Activated CD4-positive, alpha-beta T cell treated with anti-CD3 and anti-CD28 coated beads, Interleukin-2, amount 50 U/mL, for 16 hours (primary cell): Measurements from ENCODE around the gene ZNF490.
"Not testable (repeated sequence)": the region's sequence is repeated elsewhere in the genome, so short reads cannot be mapped to it uniquely, and the experiment has no call there.

ENCODE experiments used
- DNase-seq: peaks from one replicate; pipeline ENCODE4 v3.0.0-alpha.2; 2020

ZNF490 gene

GRCh38 chr19:12621253-12622024, 10.8 kb upstream of the ZNF490 start:
- not testable (repeated sequence) for DNase-seq

- no peak for DNase-seq
These were observed 7.0 kb upstream of the ZNF490 start for GRCh38 chr19:12617646-12618045.

- no peak for DNase-seq
These were observed 717 bp upstream of the ZNF490 start for GRCh38 chr19:12611361-12611699.

GRCh38 chr19:12607631-12608030, 3.0 kb downstream of the ZNF490 start:
- no peak for DNase-seq

- no peak for DNase-seq
These were observed 3.8 kb downstream of the ZNF490 start for GRCh38 chr19:12606796-12607195.

- DNase-seq: peak; percentile 53
These were observed 6.9 kb downstream of the ZNF490 start for GRCh38 chr19:12603714-12604113.

GRCh38 chr19:12597594-12597993, 13.0 kb downstream of the ZNF490 start:
- no peak for DNase-seq

- no peak for DNase-seq
These were observed 13.6 kb downstream of the ZNF490 start for GRCh38 chr19:12596927-12597548.

- DNase-seq: no peak
These were observed 14.1 kb downstream of the ZNF490 start for GRCh38 chr19:12596485-12596884.

- DNase-seq: no peak
These were observed 29.5 kb downstream of the ZNF490 start for GRCh38 chr19:12581100-12581499.

- no peak for DNase-seq
These were observed 30.4 kb downstream of the ZNF490 start for GRCh38 chr19:12580180-12580694.

- no peak for DNase-seq
These were observed 32.0 kb downstream of the ZNF490 start for GRCh38 chr19:12578641-12579040.

GRCh38 chr19:12574036-12574435, 36.6 kb downstream of the ZNF490 start:
- no peak for DNase-seq

GRCh38 chr19:12567951-12568350, 42.7 kb downstream of the ZNF490 start:
- no peak for DNase-seq

- DNase-seq: not testable (repeated sequence)
These were observed 44.2 kb downstream of the ZNF490 start for GRCh38 chr19:12566380-12566779.

- peak; percentile 91 for DNase-seq
These were observed 46.5 kb downstream of the ZNF490 start for GRCh38 chr19:12564016-12564664.

GRCh38 chr19:12555456-12555930, 55.1 kb downstream of the ZNF490 start:
- no peak for DNase-seq

- peak; percentile 98 for DNase-seq
These were observed 59.4 kb downstream of the ZNF490 start, which contains the start of gene ZNF564 for GRCh38 chr19:12551060-12551832. ZNF564 (minus strand) TSS chr19:12551482; CDS start chr19:12551332, 150 bp downstream.

GRCh38 chr19:12546903-12547302, 63.7 kb downstream of the ZNF490 start:
- DNase-seq: no peak

GRCh38 chr19:12546068-12546467, 64.5 kb downstream of the ZNF490 start:
- no peak for DNase-seq

GRCh38 chr19:12545267-12545666, 65.3 kb downstream of the ZNF490 start:
- no peak for DNase-seq

GRCh38 chr19:12544401-12544876, 66.2 kb downstream of the ZNF490 start:
- DNase-seq: no peak

GRCh38 chr19:12543855-12544254, 66.8 kb downstream of the ZNF490 start:
- DNase-seq: no peak
